NCI-H2107 treated with DMSO at 0.1 percent for 48 hours (cell line): Measurements from ENCODE around the gene HIVEP2.
A peak's percentile ranks its signal among the peaks of the same experiment; 100 is the strongest.

ENCODE experiments used
- DNase-seq: peaks from one replicate; lab custom pipeline; 2025; ENCODE audit not compliant: unreplicated experiment; lab: John Stamatoyannopoulos, UW

HIVEP2 gene

GRCh38 chr6:142945446-142946180, 637 bp upstream of the HIVEP2 start:
- DNase-seq = peak; percentile 58

DNA sequence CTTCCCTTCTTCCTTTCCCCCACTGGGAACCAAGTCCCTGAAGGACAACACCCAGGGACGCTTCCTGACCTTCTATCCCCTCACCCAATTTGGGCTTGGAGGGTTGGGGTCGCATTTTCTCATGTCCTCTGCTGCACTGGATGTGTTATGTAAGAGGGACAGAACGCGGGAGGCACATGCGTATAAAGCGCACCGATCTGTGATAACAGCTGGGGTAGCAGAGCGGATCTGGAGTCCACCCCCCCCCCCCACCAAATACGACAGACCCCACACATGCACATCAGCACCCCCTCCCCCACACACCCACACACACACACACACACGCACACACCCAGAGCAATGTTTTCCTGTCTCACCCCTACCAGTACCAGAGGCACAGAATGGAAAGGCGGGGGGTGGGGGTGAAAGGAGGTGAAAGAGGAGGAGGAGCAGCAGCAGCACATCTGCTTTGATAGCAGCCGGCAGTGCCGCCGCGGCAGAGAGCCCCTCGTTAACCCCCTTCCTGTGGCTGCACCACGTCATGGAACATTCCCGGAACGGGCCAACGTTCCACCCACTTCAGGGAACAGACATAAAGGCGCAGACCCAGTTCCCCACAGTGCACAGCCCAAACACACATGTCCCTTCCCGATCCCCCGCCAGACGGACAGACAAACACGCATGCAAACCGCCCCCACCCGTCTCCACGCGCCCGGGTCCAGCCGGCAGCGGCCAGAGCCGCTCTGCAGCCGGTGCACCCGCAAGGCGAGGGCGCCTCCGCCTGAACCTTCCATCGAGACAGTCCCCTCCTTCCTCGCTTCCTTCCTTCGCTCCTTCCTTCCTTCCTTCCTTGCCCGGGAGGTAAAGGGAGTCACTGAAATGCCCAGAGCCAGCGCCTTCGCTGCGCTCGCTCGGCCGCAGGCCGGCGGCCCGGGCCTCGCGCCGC, 590 bp downstream of the HIVEP2 start:
- no peak for DNase-seq

DNA sequence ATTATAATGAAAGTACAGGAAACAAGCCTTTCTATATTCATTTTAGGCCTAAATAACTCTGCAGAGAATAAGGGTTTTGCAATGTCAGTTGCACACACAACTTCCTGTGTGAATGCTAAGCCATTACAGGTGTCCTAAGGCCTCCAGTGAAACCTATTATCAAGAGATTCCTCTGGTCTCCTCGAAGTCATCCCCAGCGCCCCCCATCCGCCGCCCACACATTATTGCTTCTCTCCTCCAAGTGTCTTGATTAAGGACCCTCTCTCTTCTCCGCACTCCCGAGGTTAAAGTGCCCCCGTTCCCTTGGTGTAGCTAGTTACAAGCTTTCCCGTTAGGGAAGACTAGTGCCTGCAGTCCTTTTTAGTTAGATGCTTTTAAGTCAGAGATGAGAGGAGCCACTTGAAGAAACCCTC, 1.3 kb downstream of the HIVEP2 start:
- no peak for DNase-seq

GRCh38 chr6:142942805-142943227, 2.2 kb downstream of the HIVEP2 start:
- DNase-seq = no peak

DNA sequence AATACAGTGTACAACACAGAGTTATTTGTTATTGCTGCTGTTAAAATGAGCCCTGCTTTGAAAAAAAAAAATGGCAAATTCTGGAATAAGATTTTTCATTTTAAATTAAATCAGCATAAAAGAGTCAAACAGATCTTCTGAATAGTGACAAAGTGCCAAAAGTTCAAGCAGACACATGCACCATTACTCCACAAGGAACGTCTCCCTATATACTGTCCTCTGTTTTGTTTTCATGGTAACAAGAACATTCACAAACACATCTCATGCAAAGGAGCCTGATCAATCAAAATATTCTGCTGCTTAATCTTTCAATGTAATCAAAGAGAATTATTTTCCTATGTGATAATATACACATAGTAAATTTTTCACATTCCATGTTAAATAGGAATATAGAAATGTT, 2.7 kb downstream of the HIVEP2 start:
- DNase-seq = no peak

DNA sequence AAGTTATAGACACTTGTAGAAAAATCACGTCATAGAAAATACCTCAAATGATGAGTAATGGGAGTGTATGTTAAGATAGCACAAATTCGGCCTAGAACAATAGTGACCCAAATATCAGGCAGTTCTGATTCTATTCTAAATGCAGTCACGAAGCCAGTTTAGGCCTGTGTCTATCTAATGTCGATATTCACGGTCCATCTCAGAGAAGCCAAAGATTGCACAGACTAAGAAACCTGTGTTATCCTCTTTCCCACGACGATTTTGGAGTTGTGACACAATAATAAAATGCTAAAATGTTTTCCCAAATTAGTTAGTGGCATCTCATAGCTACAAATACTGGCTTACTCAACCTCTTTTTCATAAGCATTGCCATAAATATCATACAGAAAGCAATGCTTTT, 4.0 kb downstream of the HIVEP2 start:
- no peak for DNase-seq

DNA sequence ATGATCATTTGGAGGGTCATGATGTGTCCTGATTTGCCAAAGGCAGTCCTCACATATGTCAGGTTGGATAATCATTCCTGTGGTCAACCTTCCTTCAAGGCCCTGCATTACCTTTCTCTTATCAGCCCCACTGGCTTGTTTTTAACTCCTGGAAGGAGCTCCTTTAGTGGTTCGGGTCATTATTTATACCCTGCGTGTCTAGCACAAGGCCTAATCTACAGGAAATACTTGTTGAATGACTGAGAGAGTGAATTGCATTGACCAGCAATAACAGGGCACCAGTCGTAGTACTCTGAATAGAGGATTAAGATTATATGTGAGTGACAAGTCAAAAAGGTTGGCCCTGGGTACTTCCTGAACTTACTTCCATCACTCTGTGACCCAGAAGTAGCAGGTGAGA, 4.5 kb downstream of the HIVEP2 start:
- no peak for DNase-seq

DNA sequence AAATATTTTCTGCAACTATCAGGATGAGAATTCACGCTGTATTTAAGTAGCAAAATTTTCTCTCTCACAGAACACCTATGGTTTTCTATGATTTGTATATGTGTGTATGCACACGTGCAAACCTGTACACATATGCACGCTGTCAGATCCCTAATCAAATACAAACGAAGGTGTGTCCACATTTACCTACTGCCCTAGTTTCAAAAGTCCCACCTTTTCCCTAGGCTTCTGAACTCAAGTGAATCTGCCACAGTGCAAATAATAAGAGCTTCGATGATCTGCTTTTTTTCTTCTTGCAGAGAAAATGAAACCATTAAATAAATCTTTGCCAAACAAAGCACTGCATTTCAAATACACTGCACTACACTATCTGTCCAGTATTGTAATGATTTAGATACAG, 6.5 kb downstream of the HIVEP2 start:
- DNase-seq = no peak

DNA sequence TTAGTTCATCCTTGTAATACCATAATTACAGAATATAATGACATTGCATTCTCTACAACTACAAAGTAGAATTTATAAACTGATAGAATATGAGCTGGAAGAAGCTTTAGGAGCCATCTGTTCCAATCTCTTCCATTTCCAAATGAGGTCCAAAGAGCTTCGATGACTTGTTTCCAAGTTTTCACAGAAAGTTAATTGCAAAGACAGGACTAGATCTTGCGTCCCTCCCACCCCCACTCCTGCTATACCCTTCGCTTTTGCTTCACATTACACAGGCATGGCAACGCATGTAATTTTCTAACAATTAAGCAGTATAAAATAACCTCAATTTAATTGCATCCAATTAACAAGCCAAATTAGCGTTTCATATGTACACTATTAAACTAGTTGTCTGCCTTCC, 7.0 kb downstream of the HIVEP2 start:
- no peak for DNase-seq

GRCh38 chr6:142935553-142936517, 9.1 kb downstream of the HIVEP2 start:
- no peak for DNase-seq

DNA sequence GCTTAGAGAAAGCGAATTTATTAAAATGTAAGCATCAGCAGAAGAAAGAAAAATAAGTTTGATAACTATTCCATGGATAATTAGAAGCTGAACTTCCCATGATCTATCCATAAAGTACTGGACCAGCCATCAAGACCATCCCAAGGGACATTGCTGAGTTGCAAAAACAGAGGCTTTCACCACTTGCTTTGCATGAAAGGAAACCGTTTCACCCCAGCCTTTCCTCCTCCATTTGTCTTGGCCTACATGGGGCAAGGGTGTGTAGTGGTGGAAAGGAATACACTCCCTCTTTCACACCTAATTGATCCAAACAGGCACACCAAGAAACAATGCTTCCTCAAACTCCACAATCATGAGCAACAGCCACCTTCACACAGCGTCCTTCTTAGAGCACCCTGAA, 10.4 kb downstream of the HIVEP2 start:
- DNase-seq = no peak

DNA sequence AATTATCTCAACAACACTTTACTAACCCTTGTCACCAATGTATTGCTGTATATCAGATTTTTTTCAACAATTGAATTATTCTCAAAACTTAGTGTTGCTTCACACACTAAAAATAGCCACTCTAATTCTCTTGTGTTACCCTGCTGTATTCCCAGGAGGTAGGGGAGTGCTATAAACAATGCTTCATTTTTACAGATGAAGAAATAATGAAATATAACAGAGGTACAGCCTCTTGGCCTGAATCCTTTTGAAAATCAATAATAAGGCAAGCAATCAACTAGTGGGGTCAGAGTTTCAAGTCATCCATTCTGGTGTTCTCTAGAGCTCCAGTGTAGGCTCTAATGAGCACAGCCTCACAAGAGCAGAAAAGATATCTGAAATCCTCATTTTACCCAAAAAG, 10.9 kb downstream of the HIVEP2 start:
- DNase-seq = no peak

- no peak for DNase-seq
Observed at GRCh38 chr6:142933701-142934100, 11.3 kb downstream of the HIVEP2 start.

- DNase-seq = no peak
Observed at GRCh38 chr6:142932889-142933288, 12.1 kb downstream of the HIVEP2 start.

DNA sequence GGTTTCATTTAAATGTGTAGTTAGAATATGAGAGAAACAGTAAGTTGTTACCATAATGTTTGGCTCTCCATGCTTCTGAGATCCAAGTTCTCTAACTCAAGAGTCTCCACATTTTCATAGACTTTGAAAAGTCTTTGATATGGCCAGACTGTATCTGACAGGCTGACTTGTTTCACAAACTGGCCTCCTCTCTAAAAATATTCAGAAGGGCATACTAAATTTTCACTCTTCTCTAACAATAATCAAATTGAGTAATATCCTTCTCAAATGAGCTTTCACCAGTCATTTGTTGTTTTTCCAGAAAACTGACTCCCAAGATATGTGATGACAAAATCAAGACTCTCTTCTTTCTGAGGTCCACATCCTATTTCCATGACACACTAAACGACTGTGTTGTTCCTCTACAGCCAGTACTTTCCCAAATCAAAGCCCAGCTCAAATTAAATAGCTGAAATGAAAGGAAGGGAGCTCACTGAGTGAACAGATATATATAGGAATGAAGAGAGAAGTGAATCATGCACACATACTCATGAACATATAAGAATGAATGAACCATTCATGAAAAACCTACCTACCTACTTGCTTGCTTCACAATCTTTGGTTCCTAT, 15.1 kb downstream of the HIVEP2 start:
- DNase-seq = no peak

GRCh38 chr6:142927904-142928303, 17.1 kb downstream of the HIVEP2 start:
- no peak for DNase-seq

DNA sequence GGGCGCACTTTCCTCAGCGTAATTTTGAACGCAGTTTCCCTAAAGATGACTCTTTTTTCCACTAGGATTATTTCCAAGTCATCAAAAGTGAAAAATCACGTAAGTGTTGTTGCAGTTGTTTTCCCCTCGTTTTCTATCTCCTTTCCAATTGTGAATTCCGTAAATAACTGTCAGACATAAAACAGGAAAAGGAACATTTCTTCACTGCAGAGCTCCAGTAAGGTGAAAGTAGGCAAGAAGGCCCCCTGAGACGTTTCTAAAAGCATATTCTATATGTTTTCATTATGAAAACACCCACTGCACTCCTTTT, 17.8 kb downstream of the HIVEP2 start:
- DNase-seq = no peak

DNA sequence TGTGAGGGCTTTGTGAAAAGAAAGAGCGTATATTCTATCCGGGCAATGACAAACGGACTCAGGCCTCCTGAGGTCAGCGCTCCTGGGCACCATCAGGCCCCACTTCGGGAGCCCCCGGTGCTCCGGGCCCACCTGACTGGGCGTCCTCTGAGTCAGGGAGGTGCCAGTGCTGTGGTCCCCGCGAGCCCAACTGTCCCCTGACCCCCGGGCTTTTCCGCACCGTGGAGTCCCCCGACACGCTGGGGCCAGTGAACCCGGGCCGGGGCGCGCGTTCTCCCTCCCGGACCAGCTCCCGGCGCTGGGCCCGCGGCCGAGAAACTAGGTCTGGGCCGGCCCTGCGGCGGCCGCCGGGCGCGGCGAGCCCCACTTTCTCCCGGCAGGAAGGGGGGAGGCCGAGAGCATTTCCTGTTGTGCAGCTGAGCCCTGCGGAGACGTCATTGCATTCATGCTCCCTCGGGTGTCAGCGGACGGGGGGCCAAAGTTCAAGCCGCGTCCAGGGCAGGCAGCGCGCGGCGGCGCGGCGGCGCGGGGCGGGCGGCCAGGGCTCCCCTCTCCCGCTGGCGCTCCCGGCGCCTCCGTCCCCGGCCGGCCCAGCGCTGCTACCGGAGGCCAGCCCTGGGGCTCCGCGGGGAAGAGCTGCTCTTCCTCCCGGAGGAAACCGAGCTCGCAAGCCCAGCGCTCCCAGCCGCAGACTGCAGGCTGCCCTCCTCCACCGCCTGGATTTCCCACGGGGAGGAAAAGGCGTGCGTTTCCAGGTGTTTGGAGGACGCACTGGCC, 18.3 kb downstream of the HIVEP2 start:
- no peak for DNase-seq

- DNase-seq = no peak
Observed at GRCh38 chr6:142926177-142926493, 18.8 kb downstream of the HIVEP2 start.

GRCh38 chr6:142925575-142926110, 19.3 kb downstream of the HIVEP2 start:
- no peak for DNase-seq
